Measurements from ENCODE around the gene NLRP11. TPM values are rescaled to one million over a fixed set of nuclear protein-coding genes. Genes with fewer than 3 reads are reported as not detected.

The NLRP11 gene
- total RNA-seq, result not detected
- polyA plus RNA-seq, result not detected
- long read RNA-seq, donor 1, result 0 reads
- long read RNA-seq, donor 2, result 0 reads
- long read RNA-seq, donor 3, result 0 reads
- long read RNA-seq, donor 4, partial matches to known transcripts, result 0 of 1 reads
- long read RNA-seq, donor 4, other reads (novel, unspliced or antisense), result 1 of 1 reads

DNA sequence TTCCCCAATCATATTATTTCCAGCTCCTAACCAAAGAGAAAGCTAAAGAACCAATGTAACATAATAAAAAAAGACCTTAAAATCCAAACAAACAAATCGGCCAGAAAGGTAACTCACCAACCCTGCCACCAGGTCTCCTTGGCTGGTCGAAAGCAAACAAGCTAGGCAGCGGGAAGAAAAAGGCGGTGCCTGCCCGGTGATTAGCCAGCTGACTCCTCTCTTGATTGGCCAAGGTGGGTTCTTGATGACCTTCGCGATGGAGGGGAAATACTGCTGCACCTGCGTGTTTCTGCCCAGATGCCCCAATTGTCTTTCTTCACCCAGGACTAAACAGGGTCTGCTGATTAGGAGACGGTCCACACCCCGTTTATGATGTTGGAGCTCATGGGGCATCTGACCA, at the start of gene NLRP11:
TSS of gene NLRP11 (minus strand) at position 154 of the 400 bp plus-strand sequence. CDS start 13,825 bp downstream, outside the sequence.
- H3K9me3 ChIP-seq (ENCODE audit: control insufficient read depth, low read length), result no peaks in the 10 kb centered on the region
- intact Hi-C loops (cut with DNase I), result no loop called here
- DNase-seq (peak in 1 of 3 donors; percentile 9), ATAC-seq (no peak)
- H3K27ac ChIP-seq (ENCODE audit: low read length), result no peak within 1 kb of the TSS
- no peaks in the 10 kb centered on the region for H3K27me3 ChIP-seq (ENCODE audit: control insufficient read depth, insufficient read depth)
- no peak within 1 kb of the TSS for H3K4me3 ChIP-seq (ENCODE audit: low read length)
- WGBS, result 91% methylated on average over 10 of the region's 10 CpGs
- no peaks in the 10 kb centered on the region for H3K4me1 ChIP-seq (ENCODE audit: control insufficient read depth, insufficient read depth, low read length)

- WGBS, result 67% methylated on average over 3 of the region's 3 CpGs
Observed at GRCh38 chr19:55877211-55877610, 45.4 kb upstream of the NLRP11 start.

GRCh38 chr19:55870736-55871135, 38.9 kb upstream of the NLRP11 start:
- 84% methylated on average over 11 of the region's 11 CpGs for WGBS
- H3K27me3 ChIP-seq (ENCODE audit: control insufficient read depth, insufficient read depth), result no peaks in the 10 kb centered on the region
- no peak overlapping the region for H3K4me3 ChIP-seq (ENCODE audit: low read length)
- DNase-seq, result no peak
- no peaks in the 10 kb centered on the region for H3K9me3 ChIP-seq (ENCODE audit: control insufficient read depth, low read length)
- intact Hi-C loops (cut with DNase I), result no loop called here
- ATAC-seq, result no peak
- H3K27ac ChIP-seq (ENCODE audit: low read length), result no peak overlapping the region
- H3K4me1 ChIP-seq (ENCODE audit: control insufficient read depth, insufficient read depth, low read length), result no peaks in the 10 kb centered on the region

More at GRCh38 chr19:55877211-55877610, 45.4 kb upstream of the NLRP11 start:
- no peak for ATAC-seq
- no peak for DNase-seq
- Histone ChIP-seq H3K4me1 (ENCODE audit: control insufficient read depth, insufficient read depth, low read length) (no peaks in the 10 kb centered on the region), H3K27ac (ENCODE audit: low read length) (no peak overlapping the region), H3K27me3 (ENCODE audit: control insufficient read depth, insufficient read depth) (no peaks in the 10 kb centered on the region), H3K9me3 (ENCODE audit: control insufficient read depth, low read length) (peaks cover 2% of the 10 kb centered on the region), H3K4me3 (ENCODE audit: low read length) (no peak overlapping the region)
- intact Hi-C loops (cut with DNase I), result no loop called here

GRCh38 chr19:55867101-55867500, 35.3 kb upstream of the NLRP11 start:
- H3K4me3 ChIP-seq (ENCODE audit: low read length), result no peak overlapping the region

GRCh38 chr19:55866521-55866920, 34.7 kb upstream of the NLRP11 start:
- Histone ChIP-seq H3K4me3 (ENCODE audit: low read length) (no peak overlapping the region), H3K4me1 (ENCODE audit: control insufficient read depth, insufficient read depth, low read length) (no peaks in the 10 kb centered on the region), H3K27ac (ENCODE audit: low read length) (no peak overlapping the region), H3K27me3 (ENCODE audit: control insufficient read depth, insufficient read depth) (no peaks in the 10 kb centered on the region), H3K9me3 (ENCODE audit: control insufficient read depth, low read length) (no peaks in the 10 kb centered on the region)
- DNase-seq, result no peak
- no peak for ATAC-seq
- intact Hi-C loops (cut with DNase I), result no loop called here
- 52% methylated on average over 3 of the region's 3 CpGs for WGBS

More at GRCh38 chr19:55867101-55867500, 35.3 kb upstream of the NLRP11 start:
- intact Hi-C loops (cut with DNase I), result no loop called here
- no peak for DNase-seq
- no peak for ATAC-seq
- H3K4me1 ChIP-seq (ENCODE audit: control insufficient read depth, insufficient read depth, low read length), result no peaks in the 10 kb centered on the region
- H3K9me3 ChIP-seq (ENCODE audit: control insufficient read depth, low read length), result no peaks in the 10 kb centered on the region
- no peak overlapping the region for H3K27ac ChIP-seq (ENCODE audit: low read length)
- WGBS, result 93% methylated on average over 7 of the region's 7 CpGs
- H3K27me3 ChIP-seq (ENCODE audit: control insufficient read depth, insufficient read depth), result no peaks in the 10 kb centered on the region

DNA sequence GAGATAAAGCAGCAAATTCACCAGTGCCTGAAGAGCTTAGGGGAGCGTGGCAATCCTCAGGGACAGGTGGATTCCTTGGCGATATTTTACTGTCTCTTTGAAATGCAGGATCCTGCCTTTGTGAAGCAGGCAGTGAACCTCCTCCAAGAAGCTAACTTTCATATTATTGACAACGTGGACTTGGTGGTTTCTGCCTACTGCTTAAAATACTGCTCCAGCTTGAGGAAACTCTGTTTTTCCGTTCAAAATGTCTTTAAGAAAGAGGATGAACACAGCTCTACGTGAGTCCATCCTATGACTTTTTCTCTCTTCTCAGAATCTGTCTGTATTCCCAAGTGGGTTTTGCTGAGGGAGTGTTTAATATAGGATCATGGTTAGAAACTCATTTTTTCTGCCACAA, 27.2 kb upstream of the NLRP11 start:
- DNase-seq (no peak), ATAC-seq (no peak)
- Histone ChIP-seq H3K9me3 (ENCODE audit: control insufficient read depth, low read length) (no peaks in the 10 kb centered on the region), H3K4me3 (ENCODE audit: low read length) (no peak overlapping the region), H3K27me3 (ENCODE audit: control insufficient read depth, insufficient read depth) (no peaks in the 10 kb centered on the region), H3K4me1 (ENCODE audit: control insufficient read depth, insufficient read depth, low read length) (no peaks in the 10 kb centered on the region), H3K27ac (ENCODE audit: low read length) (no peak overlapping the region)
- WGBS, result 61% methylated on average over 5 of the region's 5 CpGs
- intact Hi-C loops (cut with DNase I), result no loop called here

GRCh38 chr19:55858401-55858800, 26.6 kb upstream of the NLRP11 start:
- ATAC-seq, result no peak
- no peaks in the 10 kb centered on the region for H3K9me3 ChIP-seq (ENCODE audit: control insufficient read depth, low read length)
- 89% methylated on average over 14 of the region's 14 CpGs for WGBS

GRCh38 chr19:55857974-55858373, 26.2 kb upstream of the NLRP11 start:
- intact Hi-C loops (cut with DNase I), result no loop called here
- Histone ChIP-seq H3K9me3 (ENCODE audit: control insufficient read depth, low read length) (no peaks in the 10 kb centered on the region), H3K4me3 (ENCODE audit: low read length) (no peak overlapping the region), H3K27ac (ENCODE audit: low read length) (no peak overlapping the region), H3K4me1 (ENCODE audit: control insufficient read depth, insufficient read depth, low read length) (no peaks in the 10 kb centered on the region), H3K27me3 (ENCODE audit: control insufficient read depth, insufficient read depth) (no peaks in the 10 kb centered on the region)
- ATAC-seq (no peak), DNase-seq (no peak)
- WGBS, result 88% methylated on average over 23 of the region's 23 CpGs

More at GRCh38 chr19:55858401-55858800, 26.6 kb upstream of the NLRP11 start:
- no peak for DNase-seq
- Histone ChIP-seq H3K4me1 (ENCODE audit: control insufficient read depth, insufficient read depth, low read length) (no peaks in the 10 kb centered on the region), H3K27me3 (ENCODE audit: control insufficient read depth, insufficient read depth) (no peaks in the 10 kb centered on the region), H3K4me3 (ENCODE audit: low read length) (no peak overlapping the region), H3K27ac (ENCODE audit: low read length) (no peak overlapping the region)
- intact Hi-C loops (cut with DNase I), result no loop called here

- 67% methylated on average over 4 of the region's 4 CpGs for WGBS
Observed at GRCh38 chr19:55857149-55857548, 25.4 kb upstream of the NLRP11 start.

GRCh38 chr19:55855160-55855559, 23.4 kb upstream of the NLRP11 start:
- intact Hi-C loops (cut with DNase I), result no loop called here
- DNase-seq (no peak), ATAC-seq (no peak)

More at GRCh38 chr19:55857149-55857548, 25.4 kb upstream of the NLRP11 start:
- intact Hi-C loops (cut with DNase I), result no loop called here
- ATAC-seq (no peak), DNase-seq (no peak)
- H3K9me3 ChIP-seq (ENCODE audit: control insufficient read depth, low read length), result no peaks in the 10 kb centered on the region
- H3K27ac ChIP-seq (ENCODE audit: low read length), result no peak overlapping the region
- H3K4me1 ChIP-seq (ENCODE audit: control insufficient read depth, insufficient read depth, low read length), result no peaks in the 10 kb centered on the region
- no peak overlapping the region for H3K4me3 ChIP-seq (ENCODE audit: low read length)
- no peaks in the 10 kb centered on the region for H3K27me3 ChIP-seq (ENCODE audit: control insufficient read depth, insufficient read depth)

DNA sequence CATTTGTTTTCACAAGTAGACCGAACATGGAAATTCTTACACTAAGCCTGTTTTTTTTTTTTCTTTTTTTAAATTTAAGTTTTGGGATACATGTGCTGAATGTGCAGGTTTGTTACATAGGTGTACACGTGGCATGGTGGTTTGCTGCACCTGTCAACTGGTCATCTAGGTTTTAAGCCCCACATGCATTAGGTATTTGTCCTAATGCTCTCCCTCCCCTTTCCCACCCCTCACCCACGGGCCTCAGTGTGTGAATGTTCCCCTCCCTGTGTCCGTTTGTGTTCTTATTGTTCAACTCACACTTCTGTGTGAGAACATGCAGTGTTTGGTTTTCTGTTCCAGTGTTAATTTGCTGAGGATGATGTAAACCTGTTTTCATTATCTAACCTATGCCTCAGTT, 7.1 kb upstream of the NLRP11 start:
- ATAC-seq (no peak), DNase-seq (no peak)
- WGBS, result 46% methylated on average over 4 of the region's 4 CpGs
- H3K4me3 ChIP-seq (ENCODE audit: low read length), result no peak overlapping the region
- no peaks in the 10 kb centered on the region for H3K4me1 ChIP-seq (ENCODE audit: control insufficient read depth, insufficient read depth, low read length)
- no peak overlapping the region for H3K27ac ChIP-seq (ENCODE audit: low read length)
- intact Hi-C loops (cut with DNase I), result no loop called here
- no peaks in the 10 kb centered on the region for H3K27me3 ChIP-seq (ENCODE audit: control insufficient read depth, insufficient read depth)
- H3K9me3 ChIP-seq (ENCODE audit: control insufficient read depth, low read length), result no peaks in the 10 kb centered on the region

More at GRCh38 chr19:55855160-55855559, 23.4 kb upstream of the NLRP11 start:
- Histone ChIP-seq H3K4me1 (ENCODE audit: control insufficient read depth, insufficient read depth, low read length) (no peaks in the 10 kb centered on the region), H3K27me3 (ENCODE audit: control insufficient read depth, insufficient read depth) (no peaks in the 10 kb centered on the region), H3K4me3 (ENCODE audit: low read length) (no peak overlapping the region), H3K27ac (ENCODE audit: low read length) (no peak overlapping the region), H3K9me3 (ENCODE audit: control insufficient read depth, low read length) (no peaks in the 10 kb centered on the region)
- 75% methylated on average over 1 of the region's 1 CpG for WGBS

GRCh38 chr19:55838251-55838650, 6.5 kb upstream of the NLRP11 start:
- H3K9me3 ChIP-seq (ENCODE audit: control insufficient read depth, low read length), result no peaks in the 10 kb centered on the region
- DNase-seq (no peak), ATAC-seq (no peak)
- no peak overlapping the region for H3K4me3 ChIP-seq (ENCODE audit: low read length)
- intact Hi-C loops (cut with DNase I), result no loop called here
- H3K27me3 ChIP-seq (ENCODE audit: control insufficient read depth, insufficient read depth), result no peaks in the 10 kb centered on the region
- 68% methylated on average over 3 of the region's 3 CpGs for WGBS
- H3K27ac ChIP-seq (ENCODE audit: low read length), result no peak overlapping the region
- no peaks in the 10 kb centered on the region for H3K4me1 ChIP-seq (ENCODE audit: control insufficient read depth, insufficient read depth, low read length)
